Omental fat pad (tissue), 4 donors: Measurements from ENCODE around the gene MICAL2. TPM values are rescaled to one million over a fixed set of nuclear protein-coding genes. Genes with fewer than 3 reads are reported as not detected.
A peak's percentile ranks its signal among the peaks of the same experiment; 100 is the strongest.

Source experiments
- ATAC-seq: fragments of 150-250 bp; one replicate; pipeline ENCODE4 v1.9.1; 2016; ENCODE audit warnings: mild to moderate bottlenecking, moderate library complexity; ENCODE audit not compliant: low FRiP score
- DNase-seq: peaks from one replicate; pipeline ENCODE4 v3.0.0-alpha.2; 2019; ENCODE audit warnings: low spot score
- CTCF ChIP-seq, 3 donors: fragments of 450-650 bp; IDR thresholded peaks; one replicate each; pipeline ENCODE4 v1.5.1; 2016 to 2017; ENCODE audit warnings: antibody characterized with exemption in 3 of 3, mild to moderate bottlenecking in 3 of 3, moderate library complexity in 2 of 3
- total RNA-seq, 4 donors: library from RNA; depleted of rRNA; stranded (reverse); fragments of >200 nt; gene quantifications; one replicate each; pipeline ENCODE4 v1.1.0, GENCODE V29; 2016

MICAL2 gene
- total RNA-seq, 4 donors from 2014 or later = 34.3 to 143 (median 57.0) TPM

DNA sequence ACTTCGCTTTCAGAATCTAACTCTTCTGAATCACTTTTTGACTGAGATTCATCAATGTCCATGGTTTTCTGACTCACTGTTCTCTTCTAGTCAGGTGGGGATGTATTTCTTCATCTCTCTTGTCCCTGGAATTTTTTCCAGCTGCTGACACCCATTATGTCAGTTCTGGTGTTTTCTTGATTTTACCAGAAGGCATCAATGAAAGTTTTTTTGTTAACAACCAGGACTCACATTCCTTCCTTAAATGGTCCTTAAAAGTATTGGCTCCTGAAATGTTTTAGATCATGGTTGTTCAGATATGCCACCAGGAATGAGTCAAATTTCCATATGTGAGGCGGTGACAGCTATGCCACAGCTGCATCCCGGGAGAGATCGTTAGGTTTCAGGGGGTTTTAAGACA, 12.9 kb downstream of the MICAL2 start:
- TF ChIP-seq CTCF (IDR thresholded peaks at IDR 0.05) = no peak
- ATAC-seq (no peak), DNase-seq (no peak)

- ATAC-seq (no peak), DNase-seq (no peak)
- no peak for TF ChIP-seq CTCF (IDR thresholded peaks at IDR 0.05)
Observed at GRCh38 chr11:12123799-12124198, 13.4 kb downstream of the MICAL2 start.

DNA sequence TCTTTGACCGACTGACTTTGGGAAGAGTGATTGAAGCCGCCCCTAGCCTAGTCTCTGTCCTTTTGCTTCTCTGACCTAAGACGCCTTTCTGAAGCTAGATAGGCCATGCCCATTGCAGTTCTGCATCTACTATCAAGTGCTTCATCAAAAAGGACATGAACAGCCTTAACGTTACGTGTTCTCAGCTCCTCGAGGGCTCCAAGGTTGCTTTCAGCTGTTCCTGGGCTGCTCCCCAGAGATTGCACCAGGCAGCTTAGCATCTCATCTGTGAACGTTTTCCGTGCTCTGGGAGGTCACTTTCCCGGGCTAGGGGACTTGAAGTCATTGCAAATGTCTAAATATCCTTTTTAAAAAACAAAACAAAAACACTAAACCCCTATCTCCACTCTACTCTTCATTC, 13.9 kb downstream of the MICAL2 start:
- no peak for ATAC-seq
- DNase-seq = no peak
- TF ChIP-seq CTCF (IDR thresholded peaks at IDR 0.05) = no peak

DNA sequence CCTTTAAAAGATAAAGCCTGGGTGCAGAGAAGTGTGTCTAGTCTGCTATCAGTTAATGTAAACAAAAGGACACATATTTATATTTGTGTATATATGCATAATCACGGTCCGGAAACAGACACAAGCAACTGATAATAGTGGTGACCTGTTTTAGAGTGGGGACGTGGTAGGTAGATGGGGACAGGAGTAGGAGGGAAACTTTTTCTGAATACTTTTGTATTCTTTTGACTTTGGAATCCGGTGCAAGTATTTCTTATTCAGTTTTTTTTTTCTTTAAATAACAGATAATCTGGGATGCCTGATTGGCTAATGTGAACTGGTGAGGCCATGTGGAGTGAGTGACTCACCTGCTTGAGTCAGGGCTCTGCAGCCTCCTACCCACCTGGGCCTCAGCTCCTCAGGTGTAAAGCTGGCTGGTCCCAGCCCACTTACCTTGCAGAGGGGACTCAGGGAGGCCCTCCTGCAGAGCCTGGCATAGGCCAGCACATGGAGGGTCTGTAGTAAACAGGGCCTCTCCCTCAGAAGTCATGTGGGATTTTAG, 15.3 kb downstream of the MICAL2 start:
- no peak for TF ChIP-seq CTCF (IDR thresholded peaks at IDR 0.05)
- ATAC-seq (no peak), DNase-seq (no peak)

- ATAC-seq (peak; percentile 30), DNase-seq (no peak)
- TF ChIP-seq CTCF (IDR thresholded peaks at IDR 0.05) = no peak
Observed at GRCh38 chr11:12126344-12127019, 16.1 kb downstream of the MICAL2 start.

- no peak for DNase-seq
- no peak for ATAC-seq
- no peak for TF ChIP-seq CTCF (IDR thresholded peaks at IDR 0.05)
Observed at GRCh38 chr11:12127206-12127898, 17.0 kb downstream of the MICAL2 start.
